Mucosa of rectum (tissue), 2 donors: Measurements from ENCODE around the gene ZNF234.
"Not testable (repeated sequence)": the region's sequence is repeated elsewhere in the genome, so short reads cannot be mapped to it uniquely, and the experiment has no call there.

Experiments used
- H3K27ac ChIP-seq, 2 donors: one replicate each; pipeline ENCODE4 v1.7.0; 2013; ENCODE audit warnings: inconsistent platforms in 2 of 2, low read depth in 2 of 2, low read length in 2 of 2
- H3K27me3 ChIP-seq, 2 donors: one replicate each; pipeline ENCODE4 v1.7.0; 2013; ENCODE audit warnings: low read length in 2 of 2; ENCODE audit not compliant: control insufficient read depth in 2 of 2, insufficient read depth in 2 of 2
- H3K36me3 ChIP-seq, 2 donors: one replicate each; pipeline ENCODE4 v1.7.0; 2013; ENCODE audit warnings: low read length in 2 of 2; ENCODE audit not compliant: control insufficient read depth in 2 of 2, insufficient read depth in 2 of 2
- H3K4me1 ChIP-seq, 2 donors: one replicate each; pipeline ENCODE4 v1.7.0; 2013; ENCODE audit warnings: low read length in 2 of 2, mild to moderate bottlenecking in 1 of 2; ENCODE audit not compliant: control insufficient read depth in 2 of 2, insufficient read depth in 2 of 2
- H3K4me3 ChIP-seq, 2 donors: one replicate each; pipeline ENCODE4 v1.7.0; 2013; ENCODE audit warnings: low read length in 2 of 2
- H3K9ac ChIP-seq, 2 donors: one replicate each; pipeline ENCODE4 v1.7.0; 2013; ENCODE audit warnings: low read length in 2 of 2, low read depth in 1 of 2, mild to moderate bottlenecking in 1 of 2
- H3K9me3 ChIP-seq, 2 donors: one replicate each; pipeline ENCODE4 v1.7.0; 2013; ENCODE audit warnings: low read length in 2 of 2; ENCODE audit not compliant: control insufficient read depth in 2 of 2
- donor health status: healthy.
- donor health status: Normal muscosa, but diverticular disease.

Gene ZNF234

DNA sequence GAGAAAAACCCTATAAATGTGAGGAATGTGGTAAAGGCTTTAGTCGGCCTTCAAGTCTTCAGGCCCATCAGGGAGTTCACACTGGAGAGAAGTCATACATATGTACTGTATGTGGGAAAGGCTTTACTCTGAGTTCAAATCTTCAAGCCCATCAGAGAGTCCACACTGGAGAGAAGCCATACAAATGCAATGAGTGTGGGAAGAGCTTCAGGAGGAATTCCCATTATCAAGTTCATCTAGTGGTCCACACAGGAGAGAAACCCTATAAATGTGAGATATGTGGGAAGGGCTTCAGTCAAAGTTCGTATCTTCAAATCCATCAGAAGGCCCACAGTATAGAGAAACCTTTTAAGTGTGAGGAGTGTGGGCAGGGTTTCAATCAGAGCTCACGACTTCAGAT lies 35.2 kb downstream of the ZNF234 start:
- Histone ChIP-seq H3K36me3 (peaks cover 50 to 58% of the 10 kb centered on the region in 2 donors), H3K9ac (no peak overlapping the region), H3K4me3 (no peak overlapping the region), H3K9me3 (peaks cover 45 to 65% of the 10 kb centered on the region in 2 donors), H3K27ac (no peak overlapping the region), H3K4me1 (no peaks in the 10 kb centered on the region), H3K27me3 (no peaks in the 10 kb centered on the region)

GRCh38 chr19:44180968-44181367 lies 39.6 kb downstream of the ZNF234 start:
- H3K36me3 ChIP-seq: peaks cover 6 to 14% of the 10 kb centered on the region in 2 donors
- H3K4me1 ChIP-seq: no peaks in the 10 kb centered on the region
- no peak overlapping the region for H3K9ac ChIP-seq
- H3K9me3 ChIP-seq: peaks cover 36 to 40% of the 10 kb centered on the region in 2 donors
- no peak overlapping the region for H3K4me3 ChIP-seq
- no peaks in the 10 kb centered on the region for H3K27me3 ChIP-seq
- H3K27ac ChIP-seq: no peak overlapping the region

GRCh38 chr19:44182145-44182544 lies 40.8 kb downstream of the ZNF234 start:
- no peaks in the 10 kb centered on the region for H3K4me1 ChIP-seq

GRCh38 chr19:44190020-44190419 lies 48.7 kb downstream of the ZNF234 start:
- no peaks in the 10 kb centered on the region for H3K4me1 ChIP-seq
- no peak overlapping the region for H3K9ac ChIP-seq
- no peaks in the 10 kb centered on the region for H3K36me3 ChIP-seq
- H3K4me3 ChIP-seq: no peak overlapping the region
- H3K9me3 ChIP-seq: peaks cover 7 to 8% of the 10 kb centered on the region in 2 donors
- H3K27me3 ChIP-seq: no peaks in the 10 kb centered on the region
- H3K27ac ChIP-seq: no peak overlapping the region

More at GRCh38 chr19:44182145-44182544, 40.8 kb downstream of the ZNF234 start:
- Histone ChIP-seq H3K9me3 (peaks cover 24 to 28% of the 10 kb centered on the region in 2 donors), H3K9ac (no peak overlapping the region), H3K27ac (no peak overlapping the region), H3K27me3 (no peaks in the 10 kb centered on the region), H3K36me3 (peaks cover 0 to 2% of the 10 kb centered on the region in 2 donors), H3K4me3 (peak overlapping the region in 1 of 2 donors; percentile 56)

DNA sequence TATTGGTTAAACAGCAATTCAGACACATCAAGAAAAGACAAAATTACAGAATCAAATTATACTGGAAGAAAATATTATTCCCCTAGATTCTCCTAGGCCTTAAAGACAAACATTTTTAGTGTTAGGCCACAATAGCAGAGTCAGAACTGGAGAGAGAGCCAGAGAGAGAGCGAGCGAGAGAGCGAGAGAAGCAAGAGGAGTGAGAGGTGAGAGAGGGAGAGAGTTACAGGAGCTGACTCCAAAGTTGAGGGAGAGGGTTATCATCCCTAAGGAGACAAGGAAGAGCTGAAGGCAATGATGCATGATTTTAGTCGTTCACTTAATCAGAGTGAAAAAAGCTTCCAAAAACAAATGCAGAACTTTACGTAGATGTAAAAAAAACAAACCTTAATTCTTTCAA lies 50.8 kb downstream of the ZNF234 start:
- Histone ChIP-seq H3K36me3 (no peaks in the 10 kb centered on the region), H3K4me3 (no peak overlapping the region), H3K27ac (no peak overlapping the region), H3K9me3 (peaks cover 7 to 11% of the 10 kb centered on the region in 2 donors), H3K9ac (no peak overlapping the region), H3K4me1 (no peaks in the 10 kb centered on the region), H3K27me3 (no peaks in the 10 kb centered on the region)

- Histone ChIP-seq H3K9ac (no peak overlapping the region), H3K4me1 (no peaks in the 10 kb centered on the region), H3K4me3 (no peak overlapping the region), H3K9me3 (peaks cover 6% of the 10 kb centered on the region in 2 donors), H3K36me3 (no peaks in the 10 kb centered on the region), H3K27ac (no peak overlapping the region), H3K27me3 (no peaks in the 10 kb centered on the region)
Measured at GRCh38 chr19:44196772-44197171, 55.4 kb downstream of the ZNF234 start.

DNA sequence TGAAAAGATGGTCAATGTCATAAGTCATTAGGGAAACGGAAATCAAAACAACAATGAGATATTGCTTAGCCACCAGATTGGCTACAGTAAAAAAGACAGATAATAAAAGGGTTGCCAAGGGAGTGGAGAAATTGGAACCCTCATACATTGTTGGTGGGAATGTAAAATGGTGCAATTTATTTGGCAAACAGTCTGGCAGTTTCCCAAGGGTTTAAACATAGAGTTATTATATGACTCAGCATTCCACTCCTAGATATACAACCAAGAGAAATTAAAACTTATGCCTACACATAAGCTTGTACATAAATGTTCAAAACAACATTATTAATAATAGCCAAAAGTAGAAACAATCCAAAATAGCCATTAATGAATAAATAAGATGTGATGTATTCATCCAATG lies 61.1 kb downstream of the ZNF234 start:
- Histone ChIP-seq H3K27ac (no peak overlapping the region), H3K36me3 (no peaks in the 10 kb centered on the region), H3K4me3 (no peak overlapping the region), H3K9me3 (peaks cover 0 to 20% of the 10 kb centered on the region in 2 donors), H3K4me1 (no peaks in the 10 kb centered on the region), H3K27me3 (no peaks in the 10 kb centered on the region), H3K9ac (no peak overlapping the region)

- peaks cover 0 to 20% of the 10 kb centered on the region in 2 donors for H3K9me3 ChIP-seq
- H3K27me3 ChIP-seq: no peaks in the 10 kb centered on the region
- H3K4me1 ChIP-seq: peaks cover 1 to 4% of the 10 kb centered on the region in 2 donors
- no peak overlapping the region for H3K4me3 ChIP-seq
- no peaks in the 10 kb centered on the region for H3K36me3 ChIP-seq
- no peak overlapping the region for H3K27ac ChIP-seq
- no peak overlapping the region for H3K9ac ChIP-seq
Measured at GRCh38 chr19:44202974-44203373, 61.6 kb downstream of the ZNF234 start.

DNA sequence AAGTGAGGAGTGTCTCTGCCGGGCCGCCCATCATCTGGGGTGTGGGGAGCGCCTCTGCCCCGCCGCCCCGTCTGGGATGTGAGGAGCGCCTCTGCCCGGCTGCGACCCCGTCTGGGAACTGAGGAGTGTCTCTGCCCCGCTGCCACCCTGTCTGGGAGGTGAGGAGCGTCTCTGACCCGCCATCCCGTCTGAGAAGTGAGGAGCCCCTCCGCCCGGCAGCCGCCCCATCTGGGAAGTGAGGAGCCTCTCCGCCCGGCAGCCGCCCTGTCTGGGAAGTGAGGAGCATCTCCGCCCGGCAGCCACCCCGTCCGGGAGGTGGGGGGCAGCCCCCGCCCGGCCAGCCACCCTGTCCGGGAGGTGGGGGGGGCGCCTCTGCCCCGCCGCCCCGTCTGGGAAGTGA lies 62.5 kb downstream of the ZNF234 start:
- not testable (repeated sequence) for H3K9ac ChIP-seq, H3K4me3 ChIP-seq, H3K4me1 ChIP-seq, H3K36me3 ChIP-seq, H3K27ac ChIP-seq, H3K27me3 ChIP-seq
- H3K9me3 ChIP-seq: peaks cover 0 to 20% of the 10 kb centered on the region in 2 donors

GRCh38 chr19:44204772-44205171 lies 63.4 kb downstream of the ZNF234 start:
- no peaks in the 10 kb centered on the region for H3K36me3 ChIP-seq
- no peak overlapping the region for H3K27ac ChIP-seq
- H3K4me1 ChIP-seq: peaks cover 3 to 7% of the 10 kb centered on the region in 2 donors
- H3K27me3 ChIP-seq: no peaks in the 10 kb centered on the region
- no peak overlapping the region for H3K9ac ChIP-seq
- no peak overlapping the region for H3K4me3 ChIP-seq
- peaks cover 0 to 20% of the 10 kb centered on the region in 2 donors for H3K9me3 ChIP-seq
